ENCODE data around the gene ADAM15. TPM values are rescaled to one million over a fixed set of nuclear protein-coding genes. Genes with fewer than 3 reads are reported as not detected.

ADAM15 gene
- polyA plus RNA-seq, 10 donors, result 50.0 to 81.4 (median 59.9) TPM

DNA sequence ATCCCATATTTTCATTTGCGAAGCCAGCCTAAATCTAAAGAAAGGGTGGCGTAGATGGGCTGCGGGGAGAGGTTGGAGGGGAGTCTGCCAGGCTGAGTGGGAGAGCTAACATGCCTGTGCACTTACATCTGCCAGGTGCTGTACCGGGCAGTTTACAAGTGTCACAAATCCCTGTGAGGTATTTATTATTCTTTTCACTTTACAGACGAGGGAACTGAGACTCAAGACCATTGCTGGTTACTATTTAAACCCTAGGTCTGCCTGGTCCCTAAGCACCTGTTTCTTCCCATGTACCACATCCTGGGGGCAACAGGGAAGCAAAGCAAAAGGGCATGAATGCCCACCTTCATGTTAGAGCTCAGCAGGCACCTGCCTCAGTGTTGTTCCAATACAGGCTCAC is 57.2 kb downstream of the ADAM15 start:
- DNase-seq, result no peak

- no peak for DNase-seq
Observed at GRCh38 chr1:155110381-155110780, 59.3 kb downstream of the ADAM15 start.

DNA sequence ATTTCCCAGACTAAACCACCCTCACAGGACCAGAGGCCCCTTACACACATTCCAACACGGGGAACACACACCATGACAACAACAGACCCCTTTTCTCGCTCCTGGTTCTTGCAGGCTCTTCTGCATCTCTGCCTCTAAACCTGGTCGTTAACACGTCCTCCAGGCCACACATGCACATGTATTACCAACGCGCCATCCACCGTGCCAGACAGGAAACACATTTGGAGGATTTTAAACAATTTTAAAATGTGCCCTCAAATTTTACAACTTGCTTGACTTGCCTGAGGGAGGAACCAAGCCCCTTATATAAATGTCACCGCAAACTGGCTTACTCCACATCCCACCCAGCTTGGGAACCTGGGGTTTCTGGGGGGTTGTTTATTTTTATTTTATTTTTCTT is 59.7 kb downstream of the ADAM15 start:
- no peak for DNase-seq

Other genes starting within 250 kb of the ADAM15 start
- 1 to 10 TPM; 6.2 to 9.8 (median 8.3) TPM for gene KCNN3, start 181.0 kb upstream of the ADAM15 start, polyA plus RNA-seq (ENCODE audit: insufficient read length in 10 of 10)
- 10 to 100 TPM; 21.6 to 35.4 (median 26.8) TPM for gene PMVK, start 114.6 kb upstream of the ADAM15 start, polyA plus RNA-seq (ENCODE audit: insufficient read length in 10 of 10)
- gene PBXIP1, start 95.2 kb upstream of the ADAM15 start, polyA plus RNA-seq (ENCODE audit: insufficient read length in 10 of 10), result 100 to 1,000 TPM in 9 of 10 donors, 10 to 100 TPM in 1; 81.5 to 150 (median 124) TPM
- 10 to 100 TPM; 25.6 to 33.5 (median 26.9) TPM for gene PYGO2, start 89.5 kb upstream of the ADAM15 start, polyA plus RNA-seq (ENCODE audit: insufficient read length in 10 of 10)
- 100 to 1,000 TPM in 1 of 10 donors, 10 to 100 TPM in 9; 76.6 to 116 (median 85.6) TPM for gene SHC1, start 80.6 kb upstream of the ADAM15 start, polyA plus RNA-seq (ENCODE audit: insufficient read length in 10 of 10)
- 10 to 100 TPM; 45.8 to 80.8 (median 62.6) TPM for gene CKS1B, start 76.6 kb upstream of the ADAM15 start, polyA plus RNA-seq (ENCODE audit: insufficient read length in 10 of 10)
- gene FLAD1, start 68.0 kb upstream of the ADAM15 start, polyA plus RNA-seq (ENCODE audit: insufficient read length in 10 of 10), result 10 to 100 TPM; 15.3 to 21.0 (median 19.5) TPM
- gene LENEP, start 57.7 kb upstream of the ADAM15 start, polyA plus RNA-seq (ENCODE audit: insufficient read length in 10 of 10), result under 1 TPM in 3 of 10 donors, not detected in 7; 0.30 to 0.71 (median 0.48) TPM
- gene ZBTB7B, start 48.5 kb upstream of the ADAM15 start, polyA plus RNA-seq (ENCODE audit: insufficient read length in 10 of 10), result 10 to 100 TPM in 2 of 10 donors, 1 to 10 TPM in 8; 6.2 to 13.1 (median 8.4) TPM
- 1 to 10 TPM in 3 of 10 donors, under 1 TPM in 7; 0.40 to 1.9 (median 0.85) TPM for gene DCST2, start 17.5 kb upstream of the ADAM15 start, polyA plus RNA-seq (ENCODE audit: insufficient read length in 10 of 10)
- under 1 TPM; 0.09 to 0.58 (median 0.17) TPM for gene DCST1, start 17.5 kb upstream of the ADAM15 start, polyA plus RNA-seq (ENCODE audit: insufficient read length in 10 of 10)
- 10 to 100 TPM in 1 of 10 donors, 1 to 10 TPM in 9; 5.1 to 10.2 (median 7.0) TPM for gene EFNA4, start 12.4 kb downstream of the ADAM15 start, polyA plus RNA-seq (ENCODE audit: insufficient read length in 10 of 10)
- 1 to 10 TPM; 2.1 to 5.3 (median 2.3) TPM for gene EFNA3, start 27.5 kb downstream of the ADAM15 start, polyA plus RNA-seq (ENCODE audit: insufficient read length in 10 of 10)
- 10 to 100 TPM; 19.4 to 31.5 (median 22.8) TPM for gene EFNA1, start 76.6 kb downstream of the ADAM15 start, polyA plus RNA-seq (ENCODE audit: insufficient read length in 10 of 10)
- gene SLC50A1, start 84.5 kb downstream of the ADAM15 start, polyA plus RNA-seq (ENCODE audit: insufficient read length in 10 of 10), result 10 to 100 TPM; 18.1 to 21.6 (median 21.1) TPM
- 10 to 100 TPM; 11.9 to 28.7 (median 18.8) TPM for gene DPM3, start 89.2 kb downstream of the ADAM15 start, polyA plus RNA-seq (ENCODE audit: insufficient read length in 10 of 10)
- gene KRTCAP2, start 122.0 kb downstream of the ADAM15 start, polyA plus RNA-seq (ENCODE audit: insufficient read length in 10 of 10), result 100 to 1,000 TPM in 2 of 10 donors, 10 to 100 TPM in 8; 77.1 to 103 (median 93.4) TPM
- under 1 TPM; 0.21 to 0.83 (median 0.52) TPM for gene TRIM46, start 122.5 kb downstream of the ADAM15 start, polyA plus RNA-seq (ENCODE audit: insufficient read length in 10 of 10)
- gene THBS3, start 156.6 kb downstream of the ADAM15 start, polyA plus RNA-seq (ENCODE audit: insufficient read length in 10 of 10), result 10 to 100 TPM; 48.6 to 97.0 (median 68.0) TPM
- gene MTX1, start 157.4 kb downstream of the ADAM15 start, polyA plus RNA-seq (ENCODE audit: insufficient read length in 10 of 10), result 10 to 100 TPM; 16.3 to 26.1 (median 21.6) TPM
- gene ENTREP3, start 204.2 kb downstream of the ADAM15 start, polyA plus RNA-seq (ENCODE audit: insufficient read length in 10 of 10), result 10 to 100 TPM; 11.7 to 18.1 (median 15.3) TPM
- 10 to 100 TPM; 39.1 to 50.0 (median 40.8) TPM for gene SCAMP3, start 211.0 kb downstream of the ADAM15 start, polyA plus RNA-seq (ENCODE audit: insufficient read length in 10 of 10)
- gene CLK2, start 222.2 kb downstream of the ADAM15 start, polyA plus RNA-seq (ENCODE audit: insufficient read length in 10 of 10), result 10 to 100 TPM; 34.2 to 54.5 (median 41.4) TPM
- 1 to 10 TPM; 3.0 to 8.1 (median 4.2) TPM for gene HCN3, start 226.1 kb downstream of the ADAM15 start, polyA plus RNA-seq (ENCODE audit: insufficient read length in 10 of 10)